Right lobe of liver (tissue), 6 donors: ENCODE measurements around the gene CYP4B1. TPM values are rescaled to one million over a fixed set of nuclear protein-coding genes. Genes with fewer than 3 reads are reported as not detected.
"Not testable (repeated sequence)": the region's sequence is repeated elsewhere in the genome, so short reads cannot be mapped to it uniquely, and the experiment has no call there.

ENCODE experiments used
- ATAC-seq, 4 donors: fragments of 200-7000 bp; cut with Tn5 transposase; one replicate each; pipeline ENCODE4 v1.9.1; 2020; ENCODE audit warnings: mild to moderate bottlenecking in 4 of 4, moderate library complexity in 4 of 4
- DNase-seq, 3 donors: peaks; one replicate each; pipeline ENCODE4 v3.0.0-alpha.2; 2020
- H3K27ac ChIP-seq, 3 donors: fragments of 200-600 bp; one replicate each; pipeline ENCODE4 v1.8.0; 2022
- H3K27me3 ChIP-seq, 2 donors: fragments of 200-600 bp; one replicate each; pipeline ENCODE4 v1.8.0; 2022
- H3K36me3 ChIP-seq, 4 donors: fragments of 200-600 bp; sonication (generic) in 1 of 4; one replicate each; pipeline versions ENCODE4 v1.5.1 to v1.8.0; 2017 to 2022; ENCODE audit warnings: control low read depth in 1 of 4
- H3K4me1 ChIP-seq, 4 donors: fragments of 200-600 bp; sonication (generic) in 1 of 4; one replicate each; pipeline versions ENCODE4 v1.5.1 to v1.8.0; 2017 to 2022; ENCODE audit warnings: control low read depth in 1 of 4
- H3K4me3 ChIP-seq, 3 donors: fragments of 200-600 bp; one replicate each; pipeline ENCODE4 v1.8.0; 2022
- H3K9me3 ChIP-seq, 4 donors: fragments of 200-600 bp; sonication (generic) in 1 of 4; one replicate each; pipeline versions ENCODE4 v1.5.1 to v1.8.0; 2017 to 2022; ENCODE audit warnings: control low read depth in 1 of 4
- POLR2A ChIP-seq: fragments of 450-650 bp; IDR thresholded peaks from one replicate; pipeline ENCODE4 v1.6.1; 2017; ENCODE audit warnings: antibody characterized with exemption, mild to moderate bottlenecking
- WGBS: methylation state at CpG from one replicate; pipeline ENCODE4 v1.1.6; 2018; ENCODE audit warnings: low coverage, low lambda C conversion rate; ENCODE audit not compliant: insufficient coverage; ENCODE audit errors: missing lambda C conversion rate; 5-methylcytosine and 5-hydroxymethylcytosine counted together
- intact Hi-C, 2 donors: fragments of 100-400 bp; cut with DNase I; formaldehyde crosslinking; loops; one replicate each; pipeline versions ENCODE4 v1.11.2 to v1.14.1; 2022
- total RNA-seq, 6 experiments: library from RNA; depleted of rRNA in 2 of 6; stranded (reverse); fragments of >200 nt in 2 of 6; fragmentation: NEBNext Ultra II Directional in 3 of 6; extraction: Animal tissue kit (Norgen Biotek cat#: 25700) in 3 of 6; gene quantifications; one replicate each; pipeline versions ENCODE4 v1.1.0 to v1.2.4, GENCODE V29; 2016 to 2023
- TF ChIP-seq, protein P1 (sequence below), 4 donors: fragments of 200-600 bp in 3 of 4; fragments of 450-650 bp in 1 of 4; IDR thresholded peaks; one replicate each; pipeline versions ENCODE4 v1.5.1 to v1.8.0; 2016 to 2022; ENCODE audit warnings: antibody characterized with exemption in 4 of 4, mild to moderate bottlenecking in 2 of 4
- donor health status: DM: no; HTN: yes; CAD: no.
- donor health status: DM: no; HTN: no; CAD: no.
- donor health status: DM: no; HTN: no; CAD: no.
- donor health status: DM: no; HTN: yes; CAD: no.
- donor health status: DM: no; HTN: yes; CAD: no.

The CYP4B1 gene
- total RNA-seq, 6 experiments from 2014 or later: 0.62 TPM; not detected in 5

DNA sequence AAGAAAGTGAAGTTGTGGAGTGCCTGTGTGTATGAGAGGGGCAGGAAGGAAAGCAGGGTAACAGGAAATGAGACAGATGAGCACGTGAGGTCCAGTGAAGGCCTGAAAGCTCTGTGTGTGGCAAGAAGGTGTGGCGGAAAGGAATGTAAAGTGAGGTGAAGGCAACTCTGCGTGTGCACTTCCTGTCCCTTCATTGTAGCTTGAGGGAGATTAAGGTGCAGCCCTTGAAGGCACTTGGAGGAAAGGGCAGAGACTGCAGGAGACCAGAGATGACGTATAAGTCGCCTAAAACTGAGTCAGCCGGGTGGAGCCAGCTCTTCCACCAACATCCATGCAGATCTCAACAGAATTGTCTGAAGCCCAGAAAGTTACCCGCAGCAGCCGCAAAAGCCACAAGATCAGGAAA, 58.8 kb downstream of the CYP4B1 start:
- ATAC-seq, H3K4me3 ChIP-seq, intact Hi-C loops, H3K36me3 ChIP-seq, H3K9me3 ChIP-seq, H3K27me3 ChIP-seq, H3K4me1 ChIP-seq, DNase-seq, H3K27ac ChIP-seq: not testable (repeated sequence)
- WGBS: 51% methylated on average over 8 of the region's 8 CpGs

DNA sequence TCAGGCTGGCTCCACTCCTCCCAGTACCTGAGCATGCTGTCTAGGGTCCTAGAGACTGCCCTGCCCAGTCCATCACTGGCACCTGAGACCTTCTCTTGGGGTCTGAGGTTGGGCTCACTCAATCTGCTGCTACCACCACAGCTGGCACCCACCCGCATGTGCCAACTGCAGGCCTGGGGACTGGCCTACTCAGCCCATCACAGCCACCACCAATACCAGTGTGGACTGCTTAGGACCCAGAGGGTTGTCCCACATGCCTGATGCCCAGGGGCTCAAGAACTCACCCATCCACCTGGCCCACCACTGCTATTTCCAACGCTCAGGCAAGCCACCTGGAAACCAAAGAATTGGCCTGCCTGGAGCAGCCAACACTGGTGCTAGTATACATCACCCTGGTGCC, 63.5 kb downstream of the CYP4B1 start:
- no peak for ATAC-seq
- no peaks in the 10 kb centered on the region for H3K36me3 ChIP-seq
- no peak overlapping the region for H3K27ac ChIP-seq
- WGBS: 67% methylated on average over 1 of the region's 2 CpGs
- intact Hi-C loops: no loop called here
- no peaks in the 10 kb centered on the region for H3K27me3 ChIP-seq
- no peak for DNase-seq
- TF ChIP-seq POLR2A: no peak
- TF ChIP-seq, protein P1, sequence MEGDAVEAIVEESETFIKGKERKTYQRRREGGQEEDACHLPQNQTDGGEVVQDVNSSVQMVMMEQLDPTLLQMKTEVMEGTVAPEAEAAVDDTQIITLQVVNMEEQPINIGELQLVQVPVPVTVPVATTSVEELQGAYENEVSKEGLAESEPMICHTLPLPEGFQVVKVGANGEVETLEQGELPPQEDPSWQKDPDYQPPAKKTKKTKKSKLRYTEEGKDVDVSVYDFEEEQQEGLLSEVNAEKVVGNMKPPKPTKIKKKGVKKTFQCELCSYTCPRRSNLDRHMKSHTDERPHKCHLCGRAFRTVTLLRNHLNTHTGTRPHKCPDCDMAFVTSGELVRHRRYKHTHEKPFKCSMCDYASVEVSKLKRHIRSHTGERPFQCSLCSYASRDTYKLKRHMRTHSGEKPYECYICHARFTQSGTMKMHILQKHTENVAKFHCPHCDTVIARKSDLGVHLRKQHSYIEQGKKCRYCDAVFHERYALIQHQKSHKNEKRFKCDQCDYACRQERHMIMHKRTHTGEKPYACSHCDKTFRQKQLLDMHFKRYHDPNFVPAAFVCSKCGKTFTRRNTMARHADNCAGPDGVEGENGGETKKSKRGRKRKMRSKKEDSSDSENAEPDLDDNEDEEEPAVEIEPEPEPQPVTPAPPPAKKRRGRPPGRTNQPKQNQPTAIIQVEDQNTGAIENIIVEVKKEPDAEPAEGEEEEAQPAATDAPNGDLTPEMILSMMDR (IDR thresholded peaks at IDR 0.05): no peak
- no peaks in the 10 kb centered on the region for H3K9me3 ChIP-seq
- H3K4me3 ChIP-seq: no peak overlapping the region
- no peaks in the 10 kb centered on the region for H3K4me1 ChIP-seq

Other genes starting within 250 kb of the CYP4B1 start
- not detected for gene KNCN, start 247.4 kb upstream of the CYP4B1 start, total RNA-seq
- gene MKNK1, start 194.8 kb upstream of the CYP4B1 start, total RNA-seq: 10 to 100 TPM; 17.5 to 27.2 (median 20.8) TPM
- gene MOB3C, start 182.2 kb upstream of the CYP4B1 start, total RNA-seq: 1 to 10 TPM; 2.6 to 6.3 (median 5.7) TPM
- 10 to 100 TPM; 34.9 to 57.1 (median 42.1) TPM for gene ATPAF1, start 130.7 kb upstream of the CYP4B1 start, total RNA-seq
- gene TEX38, start 127.2 kb upstream of the CYP4B1 start, total RNA-seq: not detected
- gene EFCAB14, start 79.9 kb upstream of the CYP4B1 start, total RNA-seq: 10 to 100 TPM; 41.5 to 56.9 (median 43.5) TPM
- 100 to 1,000 TPM; 176 to 676 (median 297) TPM for gene CYP4A11, start 142.4 kb downstream of the CYP4B1 start, total RNA-seq
- 1 to 10 TPM; 1.2 to 4.1 (median 2.1) TPM for gene CYP4X1, start 224.6 kb downstream of the CYP4B1 start, total RNA-seq